Neutrophil (primary cell): Measurements from ENCODE around the gene YBX1.

Experiments used
- H3K27ac ChIP-seq: fragments of 200-600 bp; sonication (generic); 2 replicates; pipeline ENCODE4 v1.5.1; 2016; ENCODE audit warnings: mild to moderate bottlenecking, moderate library complexity
- H3K27me3 ChIP-seq: fragments of 200-600 bp; sonication (generic); 2 replicates; pipeline ENCODE4 v1.6.0; 2016; ENCODE audit warnings: mild to moderate bottlenecking
- H3K36me3 ChIP-seq: fragments of 200-600 bp; sonication (generic); 2 replicates; pipeline ENCODE4 v1.5.1; 2017
- H3K4me1 ChIP-seq, 2 experiments: fragments of 200-600 bp in 1 of 2; sonication (generic) in 1 of 2; 1 replicate in 1 of 2; 2 replicates in 1 of 2; pipeline versions ENCODE4 v1.5.1 to v1.6.1; 2013 to 2016; ENCODE audit warnings: low read depth in 1 of 2, low read length in 1 of 2, mild to moderate bottlenecking in 1 of 2, moderate library complexity in 1 of 2; ENCODE audit not compliant: control insufficient read depth in 1 of 2, insufficient read depth in 1 of 2
- H3K4me3 ChIP-seq, 2 experiments: fragments of 200-600 bp in 1 of 2; sonication (generic) in 1 of 2; 1 replicate in 1 of 2; 2 replicates in 1 of 2; pipeline ENCODE4 v1.5.1; 2013 to 2016; ENCODE audit warnings: low read depth in 1 of 2, low read length in 1 of 2, mild to moderate bottlenecking in 1 of 2, moderate library complexity in 1 of 2
- H3K9me3 ChIP-seq: fragments of 200-600 bp; sonication (generic); 2 replicates; pipeline ENCODE4 v1.5.1; 2016
- CTCF ChIP-seq: fragments of 200-600 bp; sonication (generic); IDR thresholded peaks from 2 replicates; pipeline ENCODE4 v1.5.1; 2016; ENCODE audit warnings: antibody characterized with exemption

Gene YBX1

GRCh38 chr1:42753070-42753469, 70.9 kb downstream of the YBX1 start:
- TF ChIP-seq CTCF = no peak
- Histone ChIP-seq H3K4me3 (no peak overlapping the region), H3K27ac (no peak overlapping the region), H3K36me3 (peaks cover 83% of the 10 kb centered on the region), H3K4me1 (no peaks in the 10 kb centered on the region), H3K9me3 (no peaks in the 10 kb centered on the region), H3K27me3 (no peaks in the 10 kb centered on the region)
